COLO668 (cell line): Measurements from ENCODE around the gene C1QL1.

Experiments used
- DNase-seq: peaks from one replicate; lab custom pipeline; 2025; ENCODE audit not compliant: unreplicated experiment; lab: John Stamatoyannopoulos, UW

Gene C1QL1

DNA sequence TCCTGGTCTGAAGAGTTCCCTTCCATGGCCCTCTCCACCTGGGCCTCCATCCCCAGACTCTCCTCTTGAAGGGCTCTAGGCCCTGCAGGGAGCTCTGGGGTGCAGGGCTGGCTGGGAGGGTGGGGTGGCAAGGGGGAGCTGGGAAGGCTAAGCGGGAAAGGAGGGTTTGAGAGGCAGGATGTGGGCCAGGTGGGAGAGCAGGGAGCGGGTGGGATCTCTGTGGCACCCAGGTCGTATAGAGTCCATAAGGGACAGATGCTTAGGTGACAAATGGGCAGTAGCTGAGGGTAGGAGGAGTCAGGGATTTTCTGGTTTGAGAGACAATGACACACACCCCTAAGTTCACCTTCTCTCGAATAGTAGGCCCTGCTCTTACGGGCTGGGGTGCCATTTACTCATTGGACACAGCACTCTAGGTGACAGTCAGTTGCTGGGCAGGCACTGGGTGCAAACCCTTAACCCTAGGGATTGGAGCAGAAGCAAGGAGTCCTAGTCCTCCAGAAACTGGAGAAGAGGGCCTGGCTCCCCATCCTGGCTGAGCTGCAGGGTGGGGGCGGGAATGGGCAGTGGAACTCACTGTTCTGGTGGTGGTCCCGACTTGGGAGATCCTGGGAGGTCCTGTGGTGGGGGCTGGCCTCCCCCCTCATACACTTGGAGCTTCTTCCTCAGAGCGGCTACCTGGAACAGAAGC lies 35.9 kb downstream of the C1QL1 start:
- DNase-seq: no peak

DNA sequence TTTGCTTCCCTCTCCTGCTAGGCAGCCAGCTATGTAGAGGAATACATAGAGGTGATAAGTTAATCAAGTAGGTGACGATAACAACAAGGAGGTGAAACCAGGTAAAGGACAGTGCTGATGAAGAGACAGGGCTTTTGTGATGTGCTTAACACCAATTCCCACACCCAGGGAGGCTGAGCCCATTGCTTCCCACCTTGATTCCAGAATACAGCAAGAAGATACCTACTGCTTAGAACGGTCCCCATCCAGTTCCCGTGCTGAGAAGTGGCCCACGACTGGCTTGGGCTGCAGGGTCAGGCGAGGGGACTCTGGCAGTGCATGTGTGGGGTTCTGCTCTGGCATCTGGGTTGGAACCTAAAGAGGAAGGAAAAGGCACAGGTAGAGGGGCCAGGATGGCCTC lies 36.7 kb downstream of the C1QL1 start:
- no peak for DNase-seq

DNA sequence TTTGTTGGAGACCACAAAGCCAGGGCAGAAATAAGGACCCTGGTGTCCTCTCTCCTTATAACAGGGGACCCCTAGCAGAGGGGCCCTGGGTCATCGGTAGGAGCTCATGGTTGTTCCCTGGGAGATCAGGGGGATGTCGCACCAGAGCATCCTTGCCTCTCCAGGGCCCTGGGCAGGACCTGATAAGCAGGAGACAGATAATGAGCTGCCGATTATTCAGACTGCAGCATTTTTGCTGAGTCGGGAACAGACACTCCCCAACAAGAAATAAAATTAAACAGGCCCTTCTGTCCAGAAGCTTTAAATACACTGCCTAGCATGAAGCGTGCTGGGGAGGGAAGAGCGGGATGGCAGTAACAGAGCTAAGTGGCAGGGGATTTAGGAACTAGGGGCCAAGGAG lies 37.4 kb downstream of the C1QL1 start:
- DNase-seq: no peak

DNA sequence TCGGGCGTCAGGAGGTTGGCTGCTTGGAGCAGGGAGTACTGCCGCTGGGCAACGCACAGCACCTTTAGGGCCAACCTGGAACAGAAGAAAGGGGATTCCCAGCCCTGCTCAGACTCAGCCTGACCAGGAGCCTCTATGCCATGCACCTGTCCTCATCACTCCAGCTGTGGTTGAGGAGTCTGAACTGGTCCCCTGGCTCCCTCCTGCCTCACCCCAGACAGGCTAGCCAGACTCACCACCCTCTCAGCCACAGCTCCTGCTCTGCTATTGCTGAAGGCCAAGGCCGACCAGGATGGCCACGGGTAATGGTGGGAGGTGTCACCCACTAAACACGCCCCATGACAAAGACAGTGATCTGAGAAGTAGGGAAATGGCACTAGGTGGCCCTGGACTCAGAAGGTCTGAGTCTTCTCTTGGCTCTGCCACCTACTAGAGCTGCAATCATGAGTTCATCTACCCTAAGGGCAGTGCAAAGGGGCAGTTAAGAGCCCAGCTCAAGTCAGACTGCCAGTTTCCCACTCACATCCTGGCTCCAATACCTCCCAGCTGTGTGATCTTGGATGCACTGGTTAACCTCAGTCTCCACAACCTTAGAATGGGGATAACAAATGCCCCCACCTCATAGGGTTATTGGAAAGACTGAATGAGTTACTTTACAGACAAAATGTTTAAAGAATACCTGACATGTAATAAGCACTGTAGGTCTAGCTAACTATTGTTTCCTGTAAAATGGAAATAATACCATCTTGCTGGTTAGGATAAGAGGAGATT lies 39.0 kb downstream of the C1QL1 start:
- DNase-seq: no peak

DNA sequence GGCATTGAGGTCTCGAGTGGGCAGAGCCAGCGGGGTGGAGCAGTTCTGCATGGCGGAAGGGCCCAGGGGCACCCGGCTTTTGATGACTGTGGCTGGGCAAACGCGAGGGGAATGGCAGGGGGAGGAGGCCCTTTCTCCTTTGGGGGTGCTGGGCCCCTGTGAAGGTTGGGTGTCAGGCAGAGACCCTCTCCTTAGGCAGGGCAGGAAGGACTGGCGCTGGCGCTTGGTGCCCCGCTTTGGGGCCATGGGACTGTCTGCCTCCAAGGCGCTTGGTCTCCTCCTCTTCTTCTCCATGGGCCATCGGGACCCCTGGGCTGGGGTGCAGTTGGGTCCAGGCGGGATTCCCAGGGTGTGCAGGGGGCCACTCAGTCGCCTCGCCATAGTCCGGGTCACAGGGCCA lies 40.0 kb downstream of the C1QL1 start:
- DNase-seq: no peak

DNA sequence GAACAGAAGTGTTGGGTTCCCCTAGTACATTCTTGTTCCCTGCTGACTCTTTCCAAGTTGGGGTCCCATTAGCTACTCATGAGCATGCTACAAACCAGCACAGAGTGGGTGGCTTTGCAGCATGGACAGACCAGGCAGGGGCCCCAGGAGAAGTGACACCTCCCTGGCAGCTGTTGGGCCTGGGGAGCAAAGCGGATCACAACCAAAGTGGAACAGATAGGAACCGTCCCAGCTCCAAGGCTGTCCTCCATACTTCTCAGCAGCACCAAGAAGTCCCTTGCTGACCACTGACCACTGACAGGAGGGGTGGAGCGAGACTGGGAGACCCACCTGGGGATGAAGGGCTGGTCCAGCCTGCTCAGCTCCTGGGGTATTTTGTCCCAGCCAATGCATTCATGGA lies 40.4 kb downstream of the C1QL1 start:
- DNase-seq: no peak

DNA sequence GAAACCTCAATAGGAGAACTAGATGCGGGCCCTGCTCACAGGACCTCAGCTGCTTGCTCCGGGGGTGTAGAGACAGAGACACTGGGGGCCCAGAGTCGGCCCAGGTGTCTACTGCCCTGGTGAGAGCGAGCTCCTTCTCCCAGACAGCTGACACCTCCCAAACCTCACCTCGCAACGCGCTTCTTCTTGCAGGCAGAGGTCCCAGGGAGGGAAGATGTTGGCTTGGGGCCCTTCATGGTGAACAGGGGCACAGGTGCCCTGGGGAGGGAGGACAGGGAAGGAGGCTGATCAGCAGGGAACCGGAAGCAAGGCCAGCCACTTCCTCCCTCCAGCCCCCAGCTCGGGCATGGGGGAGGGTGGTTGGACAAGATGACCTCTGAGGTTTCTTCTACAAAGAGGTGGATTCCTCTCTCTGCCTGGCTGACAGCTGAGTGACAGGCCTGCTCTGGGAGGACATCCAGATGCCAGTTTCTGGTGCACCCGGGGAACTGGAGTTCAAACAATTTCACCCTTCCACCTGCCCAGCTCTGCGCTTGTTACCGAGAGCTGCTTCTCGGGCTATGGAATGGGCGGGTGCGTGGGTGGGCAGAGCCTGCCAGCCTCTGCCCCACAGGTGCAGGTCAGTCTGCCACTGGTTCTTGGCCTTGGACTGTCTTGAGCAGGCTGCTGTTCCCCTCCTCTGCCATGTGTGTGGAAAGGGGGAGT lies 41.1 kb downstream of the C1QL1 start:
- no peak for DNase-seq

DNA sequence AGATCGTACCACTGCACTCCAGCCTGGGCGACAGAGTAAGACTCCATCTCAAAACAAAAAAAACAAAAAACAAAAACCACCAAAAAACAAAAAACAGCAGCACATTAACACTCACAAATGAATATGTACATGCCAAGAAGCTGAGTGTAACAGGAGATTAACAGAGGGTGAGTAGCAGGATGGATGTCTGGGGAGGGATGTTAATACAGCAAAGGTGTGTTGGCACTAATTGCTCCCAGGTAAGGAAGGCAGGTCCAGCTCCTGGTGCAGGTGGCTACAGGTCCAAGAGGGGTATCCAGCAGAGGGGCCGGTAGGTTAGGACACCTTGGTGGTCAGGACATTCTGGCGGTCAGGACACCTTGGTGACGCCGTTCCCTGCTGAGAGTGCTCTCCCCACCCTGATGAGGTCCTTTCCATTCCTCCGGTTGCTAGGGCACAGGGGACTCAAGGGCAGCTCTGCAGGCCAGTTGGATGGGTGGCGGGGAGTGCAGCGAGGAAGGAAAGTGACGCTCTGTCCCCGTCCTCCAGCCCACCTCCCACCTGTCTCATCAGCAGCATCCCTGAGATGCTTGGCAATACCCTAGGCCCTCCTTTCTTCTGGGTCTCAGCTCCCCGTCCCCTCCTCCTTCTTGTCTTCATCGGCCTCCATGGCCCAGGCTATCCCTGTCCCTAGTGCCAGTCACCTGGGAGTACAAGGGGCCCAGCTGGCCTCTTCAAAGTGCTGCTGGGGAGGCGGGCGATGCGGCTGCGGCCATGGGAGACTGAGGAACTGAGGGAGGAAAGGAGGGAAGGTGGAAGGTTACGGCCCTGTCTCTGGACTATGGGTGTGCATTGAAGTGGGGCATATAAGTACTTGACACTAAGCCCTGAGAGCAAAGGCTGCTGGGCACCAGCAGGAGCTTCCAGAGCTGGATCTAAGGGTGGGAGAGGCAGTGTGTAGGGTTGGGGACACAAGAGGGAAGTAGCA lies 42.1 kb downstream of the C1QL1 start:
- no peak for DNase-seq

DNA sequence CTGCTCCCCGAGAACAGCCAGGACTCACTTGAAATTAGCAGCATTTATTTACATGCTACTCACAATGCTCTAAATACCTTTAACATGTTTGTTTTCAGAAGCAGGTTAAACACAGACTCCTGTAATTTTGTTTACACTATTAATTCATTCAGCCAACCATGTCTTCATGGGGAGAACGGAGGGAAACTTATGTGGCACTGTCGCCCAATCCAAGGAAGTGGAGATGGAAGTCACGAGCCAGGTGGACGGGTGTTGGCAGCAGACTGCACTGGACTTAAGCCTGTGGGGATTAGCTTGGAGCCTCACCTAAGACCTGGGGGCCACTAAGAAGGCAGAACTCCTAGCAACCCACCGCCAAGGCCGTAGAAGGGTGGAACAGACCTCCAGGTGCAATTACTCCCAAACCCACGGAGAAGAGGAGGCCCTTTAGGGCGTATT lies 44.0 kb downstream of the C1QL1 start:
- DNase-seq: no peak

DNA sequence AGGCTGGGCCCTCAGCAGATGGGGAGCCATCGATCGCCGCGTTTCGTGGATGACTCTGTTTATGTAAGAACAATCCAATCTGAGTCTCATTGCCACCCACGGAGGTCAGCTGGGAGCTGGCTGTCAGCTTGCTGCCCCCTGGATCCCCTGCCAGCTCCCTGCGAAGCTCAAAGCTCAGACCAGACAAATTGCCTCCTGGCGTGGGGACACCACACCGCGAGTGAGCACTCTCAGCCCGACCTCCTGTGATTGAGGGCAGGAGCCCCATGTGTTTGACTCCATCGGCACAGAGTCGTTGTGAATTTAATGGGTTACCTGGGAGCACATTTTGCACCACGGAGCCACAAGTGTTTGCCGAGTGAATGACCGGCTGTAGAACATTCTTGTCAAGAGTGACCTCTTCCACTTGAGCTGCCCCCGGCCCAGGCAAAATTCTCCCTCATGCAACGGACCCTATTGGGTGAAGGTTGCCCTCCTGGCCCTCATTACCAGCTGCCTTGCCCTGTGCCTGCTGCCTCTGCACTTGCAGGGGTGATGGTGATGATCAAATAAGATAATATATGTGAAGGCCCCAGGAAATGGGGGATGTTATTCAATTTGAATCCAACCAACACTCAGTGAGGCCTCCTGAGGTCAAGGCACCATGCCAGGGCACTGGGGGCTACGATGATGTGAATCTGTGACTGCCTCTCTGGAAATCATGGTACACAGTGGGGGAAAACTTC lies 45.2 kb downstream of the C1QL1 start:
- no peak for DNase-seq

DNA sequence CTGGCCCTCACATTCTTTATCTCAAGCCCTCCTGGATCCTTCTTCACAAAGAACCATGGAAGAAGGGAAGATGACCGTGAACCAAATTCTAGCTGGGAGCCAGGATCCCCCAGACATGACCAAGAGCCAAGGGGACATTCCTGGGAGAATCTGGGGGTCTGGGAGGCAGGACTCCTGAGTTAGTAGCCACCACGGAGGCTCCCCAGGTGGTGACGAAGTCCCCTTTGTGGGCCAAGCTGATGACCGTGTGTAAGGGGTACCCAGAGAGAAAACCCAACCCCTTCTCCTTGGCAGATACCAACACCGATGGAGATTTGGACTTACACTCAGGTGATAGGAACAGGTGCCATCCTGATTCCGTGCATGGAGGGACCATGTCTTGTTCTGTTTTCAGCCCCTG lies 46.0 kb downstream of the C1QL1 start:
- DNase-seq: no peak

DNA sequence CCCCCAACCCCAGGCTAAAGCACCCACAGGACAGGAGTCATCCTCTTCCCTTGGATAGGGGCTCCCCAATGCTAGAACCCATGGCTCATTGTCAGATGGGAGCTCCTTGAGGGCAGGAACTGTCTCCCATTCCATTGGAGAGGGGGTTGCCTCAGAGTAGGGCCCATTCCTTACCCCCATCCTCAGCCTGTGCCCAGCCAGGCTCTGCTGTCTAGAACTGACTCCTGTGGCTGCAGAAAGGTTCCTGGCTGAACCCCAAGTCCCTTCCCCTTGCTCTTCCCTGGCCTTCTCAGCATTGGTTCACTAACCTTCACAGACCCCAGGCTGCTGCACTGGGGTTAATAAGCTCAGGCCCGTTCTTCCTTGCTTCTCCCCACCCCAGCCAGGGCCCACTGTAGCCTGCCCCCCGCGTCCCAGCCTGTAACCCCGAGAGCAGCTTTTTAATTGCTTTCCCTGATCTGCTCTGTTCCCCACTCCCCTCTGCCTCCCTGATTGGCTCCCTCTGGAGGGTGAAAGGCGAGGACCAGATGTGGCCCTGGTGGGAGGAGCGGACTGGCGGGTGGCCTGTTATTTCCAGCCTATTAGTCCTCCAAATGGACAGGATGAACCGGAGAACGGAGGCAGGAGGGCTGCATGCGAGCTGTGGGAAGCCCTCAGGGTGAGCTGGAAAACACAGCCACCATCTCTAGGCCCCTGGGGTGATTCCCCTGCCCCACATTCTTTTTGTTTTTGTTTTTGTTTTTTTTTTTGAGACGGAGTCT lies 46.8 kb downstream of the C1QL1 start:
- DNase-seq: no peak

DNA sequence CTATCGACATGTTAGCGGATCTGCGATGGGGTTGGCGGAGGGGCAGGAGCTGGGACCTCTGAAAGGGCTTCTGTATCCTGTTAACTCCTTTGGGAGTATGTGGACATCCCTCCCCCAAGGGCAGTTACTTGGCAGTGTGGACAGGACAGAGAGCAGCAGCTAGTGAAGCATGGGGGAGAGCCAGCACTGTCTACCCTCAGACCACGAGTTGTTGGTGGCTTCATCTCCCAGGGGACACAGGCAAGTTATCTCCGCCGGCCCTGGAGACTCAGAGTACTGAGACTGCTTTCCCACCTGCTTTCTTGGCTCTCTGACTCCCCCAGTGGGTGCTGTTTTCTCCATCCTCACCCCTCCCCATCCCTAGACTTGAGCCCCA lies 47.5 kb downstream of the C1QL1 start:
- no peak for DNase-seq

DNA sequence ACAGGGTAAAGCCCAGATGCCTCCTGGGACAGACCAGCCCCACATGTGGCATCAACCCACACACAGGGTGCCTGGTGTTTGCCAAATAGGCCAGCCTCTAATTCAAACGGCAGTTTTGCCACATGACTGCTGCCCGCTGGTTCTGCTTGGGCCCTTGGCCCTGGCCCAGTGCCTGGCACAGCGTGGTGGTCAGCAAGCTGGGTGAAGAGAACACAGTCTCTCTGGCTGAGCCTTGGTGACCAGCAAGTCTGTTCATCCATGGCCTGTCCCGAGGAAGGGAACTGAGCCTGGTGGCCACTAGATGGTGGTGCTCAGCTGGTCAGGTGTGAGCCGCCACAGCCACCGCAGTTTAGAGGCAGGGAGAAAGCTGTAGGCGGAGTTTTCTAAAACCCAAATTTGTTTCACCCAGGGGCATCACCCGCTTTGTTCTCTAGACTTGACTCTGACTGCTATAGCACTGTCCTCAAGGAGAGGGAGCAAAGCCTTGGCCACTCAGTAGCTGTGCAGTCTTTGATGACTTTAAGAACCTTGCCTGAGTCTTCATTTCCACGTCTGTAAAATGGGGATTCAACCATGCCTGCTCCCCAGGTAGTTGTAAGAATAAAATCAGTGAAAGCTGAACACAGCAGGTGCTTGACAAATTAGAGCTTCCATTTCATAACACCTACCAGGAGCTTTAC lies 48.1 kb downstream of the C1QL1 start:
- peak; percentile 55 for DNase-seq

DNA sequence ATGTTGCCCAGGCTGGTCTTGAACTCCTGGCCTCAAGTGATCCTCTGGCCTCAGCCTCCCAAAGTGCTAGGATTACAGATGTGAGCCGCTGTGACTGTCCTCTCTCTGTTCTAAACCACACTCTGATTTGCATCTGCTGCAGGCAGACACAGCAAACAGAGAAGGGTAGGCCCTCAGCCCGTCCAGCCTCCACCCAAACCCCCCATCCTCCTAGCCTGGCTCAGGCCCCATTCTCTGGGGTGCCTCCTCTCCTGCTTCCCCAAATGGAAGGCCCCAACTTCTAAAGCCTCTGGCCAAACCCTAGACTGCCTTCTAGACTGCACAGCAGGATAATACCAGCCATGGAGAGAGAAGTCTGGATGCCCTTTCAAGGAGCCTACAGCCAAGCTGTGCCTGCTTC lies 48.7 kb downstream of the C1QL1 start:
- no peak for DNase-seq

DNA sequence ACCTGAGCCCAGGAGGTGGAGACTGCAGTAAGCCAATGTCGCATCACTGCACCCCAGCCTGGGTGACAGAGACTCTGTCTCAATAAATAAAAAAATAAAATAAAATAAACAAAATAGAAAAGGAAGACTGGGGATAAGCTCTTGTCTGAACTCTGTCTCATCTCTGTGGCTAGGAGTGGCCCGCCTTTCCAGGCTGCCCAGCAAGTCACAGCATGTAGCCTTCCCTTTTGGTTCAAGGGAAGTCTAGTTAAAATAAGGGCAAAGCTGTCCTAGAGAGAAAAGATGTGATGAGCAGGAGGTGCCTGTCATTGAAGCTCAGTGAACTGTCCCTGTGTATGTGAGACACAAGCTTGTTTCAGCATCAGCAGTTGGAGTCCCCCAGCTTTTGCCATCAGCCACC lies 50.1 kb downstream of the C1QL1 start:
- no peak for DNase-seq

DNA sequence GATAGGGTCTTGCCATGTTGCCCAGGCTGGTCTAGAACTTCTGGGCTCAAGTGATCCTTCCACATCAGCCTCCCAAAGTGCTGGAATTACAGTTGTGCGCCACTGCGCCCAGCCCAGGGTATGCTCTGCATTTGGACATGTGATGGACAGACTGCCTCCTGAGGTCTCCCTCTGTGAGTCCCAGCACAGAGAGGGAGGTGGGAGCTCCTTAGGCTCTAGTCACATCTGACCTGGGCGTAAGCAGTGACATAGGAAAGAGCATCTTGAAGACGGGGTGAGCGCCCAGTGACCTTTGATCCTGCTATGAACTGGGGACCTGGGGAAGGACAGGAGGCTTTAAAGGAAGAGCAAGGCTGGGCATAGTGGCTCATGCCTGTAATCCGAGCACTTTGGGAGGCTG lies 50.6 kb downstream of the C1QL1 start:
- no peak for DNase-seq

DNA sequence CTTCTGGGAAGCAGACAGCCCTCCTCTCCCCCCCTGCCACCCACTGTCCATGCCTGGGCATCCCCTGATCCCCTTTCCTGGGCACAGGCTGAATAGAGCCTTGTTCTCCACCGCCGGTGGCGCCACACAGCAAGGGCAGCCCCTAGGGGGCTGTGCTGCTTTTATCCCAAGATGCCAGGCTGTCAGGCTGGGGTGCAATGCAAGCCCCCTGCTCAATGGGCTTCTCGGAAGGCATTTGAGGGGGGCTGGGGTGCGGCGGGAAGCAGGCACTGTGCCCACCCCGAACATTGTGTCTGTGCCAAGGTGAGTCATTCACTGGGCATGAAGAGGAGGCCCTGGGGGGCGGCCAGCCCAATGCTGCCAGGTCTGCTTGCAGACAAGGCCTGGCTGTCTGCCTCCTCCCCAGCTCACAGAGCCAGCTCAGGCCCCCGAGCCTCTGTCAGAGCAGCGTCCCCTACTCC lies 51.3 kb downstream of the C1QL1 start:
- DNase-seq: no peak
